ENCODE data around the gene AP1G2. TPM values are rescaled to one million over a fixed set of nuclear protein-coding genes. Genes with fewer than 3 reads are reported as not detected.
A peak's percentile ranks its signal among the peaks of the same experiment; 100 is the strongest.

Gene AP1G2, protein sequence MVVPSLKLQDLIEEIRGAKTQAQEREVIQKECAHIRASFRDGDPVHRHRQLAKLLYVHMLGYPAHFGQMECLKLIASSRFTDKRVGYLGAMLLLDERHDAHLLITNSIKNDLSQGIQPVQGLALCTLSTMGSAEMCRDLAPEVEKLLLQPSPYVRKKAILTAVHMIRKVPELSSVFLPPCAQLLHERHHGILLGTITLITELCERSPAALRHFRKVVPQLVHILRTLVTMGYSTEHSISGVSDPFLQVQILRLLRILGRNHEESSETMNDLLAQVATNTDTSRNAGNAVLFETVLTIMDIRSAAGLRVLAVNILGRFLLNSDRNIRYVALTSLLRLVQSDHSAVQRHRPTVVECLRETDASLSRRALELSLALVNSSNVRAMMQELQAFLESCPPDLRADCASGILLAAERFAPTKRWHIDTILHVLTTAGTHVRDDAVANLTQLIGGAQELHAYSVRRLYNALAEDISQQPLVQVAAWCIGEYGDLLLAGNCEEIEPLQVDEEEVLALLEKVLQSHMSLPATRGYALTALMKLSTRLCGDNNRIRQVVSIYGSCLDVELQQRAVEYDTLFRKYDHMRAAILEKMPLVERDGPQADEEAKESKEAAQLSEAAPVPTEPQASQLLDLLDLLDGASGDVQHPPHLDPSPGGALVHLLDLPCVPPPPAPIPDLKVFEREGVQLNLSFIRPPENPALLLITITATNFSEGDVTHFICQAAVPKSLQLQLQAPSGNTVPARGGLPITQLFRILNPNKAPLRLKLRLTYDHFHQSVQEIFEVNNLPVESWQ
- polyA plus RNA-seq: 166 TPM
- long read RNA-seq, donor 1, partial matches to known transcripts: 0 of 2 reads
- long read RNA-seq, donor 1, other reads (novel, unspliced or antisense): 0 of 2 reads
- long read RNA-seq, donor 2, partial matches to known transcripts: 29 of 39 reads
- long read RNA-seq, donor 2, other reads (novel, unspliced or antisense): 0 of 39 reads
- long read RNA-seq, donor 3: 0 reads
- long read RNA-seq, donor 4: 0 reads
- long read RNA-seq, donor 5, partial matches to known transcripts: 7 of 11 reads
- long read RNA-seq, donor 5, other reads (novel, unspliced or antisense): 0 of 11 reads
- long read RNA-seq, donor 6, partial matches to known transcripts: 0 of 13 reads
- long read RNA-seq, donor 6, other reads (novel, unspliced or antisense): 0 of 13 reads
- long read RNA-seq, donor 7, partial matches to known transcripts: 0 of 2 reads
- long read RNA-seq, donor 7, other reads (novel, unspliced or antisense): 0 of 2 reads
- long read RNA-seq, donor 8, transcript AP1G2-232 (3 exons, 459 nt): major isoform, 6 of 30 reads
- long read RNA-seq, donor 8, transcript AP1G2-214 (2 exons, 658 nt): minor isoform, 5 of 30 reads
- long read RNA-seq, donor 8, partial matches to known transcripts: 12 of 30 reads
- long read RNA-seq, donor 8, other reads (novel, unspliced or antisense): 0 of 30 reads
- long read RNA-seq, donor 9, transcript AP1G2-232 (3 exons, 459 nt): major isoform, 6 of 23 reads
- long read RNA-seq, donor 9, transcript AP1G2-214 (2 exons, 658 nt): major isoform, 6 of 23 reads
- long read RNA-seq, donor 9, partial matches to known transcripts: 6 of 23 reads
- long read RNA-seq, donor 9, other reads (novel, unspliced or antisense): 0 of 23 reads
- long read RNA-seq, donor 10, partial matches to known transcripts: 0 of 17 reads
- long read RNA-seq, donor 10, other reads (novel, unspliced or antisense): 0 of 17 reads
- long read RNA-seq, donor 11, partial matches to known transcripts: 0 of 5 reads
- long read RNA-seq, donor 11, other reads (novel, unspliced or antisense): 0 of 5 reads

DNA sequence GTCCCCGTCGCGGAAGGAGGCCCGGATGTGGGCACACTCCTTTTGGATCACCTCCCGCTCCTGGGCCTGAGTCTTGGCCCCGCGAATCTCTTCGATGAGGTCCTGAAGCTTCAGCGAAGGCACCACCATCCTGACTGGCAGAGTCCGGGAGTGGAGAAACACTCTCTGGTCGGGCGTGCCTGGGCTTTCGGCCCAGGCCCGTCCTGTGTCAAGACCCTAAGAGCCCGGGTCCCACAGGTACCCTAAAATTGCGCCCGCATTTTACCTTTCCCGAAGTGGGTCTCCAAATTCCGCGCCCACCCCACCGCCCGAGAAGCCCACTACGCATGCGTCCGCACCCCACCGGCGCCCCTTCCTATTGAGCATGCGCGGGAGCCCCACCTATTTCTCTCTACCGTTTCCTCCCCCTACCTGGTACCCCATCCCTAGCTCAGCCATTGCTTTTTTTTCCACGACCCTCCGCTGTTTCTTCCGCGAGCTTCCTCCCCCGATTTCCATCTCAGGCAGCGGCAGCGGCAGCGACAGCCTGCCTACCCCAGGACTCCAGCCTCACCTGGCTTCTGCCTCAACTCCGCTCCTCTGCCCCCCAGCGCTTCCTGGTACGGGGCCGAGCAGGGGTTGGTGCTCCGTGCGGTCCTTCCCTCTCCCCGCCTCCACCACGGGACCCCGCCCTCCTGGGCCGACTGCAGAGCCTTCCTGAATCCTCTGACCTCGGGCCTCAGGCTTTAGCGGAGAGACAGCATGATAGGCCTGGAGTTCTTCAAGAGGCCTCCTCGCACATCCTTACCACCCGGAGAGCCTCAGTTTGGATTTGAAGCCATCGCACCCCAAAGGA lies at the start of gene AP1G2:
Gene AP1G2 (minus strand): TSS at position 606 of the 835 bp plus-strand sequence. CDS start 477 bp downstream, at position 129.
- H3K4me3 ChIP-seq (ENCODE audit: low read length): peak within 1 kb of the TSS; percentile 80
- peak; percentile 92 to 97 for DNase-seq
- no peaks in the 10 kb centered on the region for H3K9me3 ChIP-seq (ENCODE audit: control insufficient read depth, low read depth, low read length)
- peaks cover 8% of the 10 kb centered on the region for H3K27me3 ChIP-seq (ENCODE audit: control insufficient read depth, insufficient read depth, low read length)
- H3K27ac ChIP-seq (ENCODE audit: low read length): peak within 1 kb of the TSS; percentile 87
- no CpG with 5 or more reads among the region's 53 CpGs for WGBS (ENCODE audit: insufficient coverage, low lambda C conversion rate)
- H3K4me1 ChIP-seq (ENCODE audit: control insufficient read depth, insufficient read depth, low read length): peaks cover 23% of the 10 kb centered on the region
- peaks cover 39% of the 10 kb centered on the region for H3K36me3 ChIP-seq (ENCODE audit: control insufficient read depth, insufficient read depth, low read length)

DNA sequence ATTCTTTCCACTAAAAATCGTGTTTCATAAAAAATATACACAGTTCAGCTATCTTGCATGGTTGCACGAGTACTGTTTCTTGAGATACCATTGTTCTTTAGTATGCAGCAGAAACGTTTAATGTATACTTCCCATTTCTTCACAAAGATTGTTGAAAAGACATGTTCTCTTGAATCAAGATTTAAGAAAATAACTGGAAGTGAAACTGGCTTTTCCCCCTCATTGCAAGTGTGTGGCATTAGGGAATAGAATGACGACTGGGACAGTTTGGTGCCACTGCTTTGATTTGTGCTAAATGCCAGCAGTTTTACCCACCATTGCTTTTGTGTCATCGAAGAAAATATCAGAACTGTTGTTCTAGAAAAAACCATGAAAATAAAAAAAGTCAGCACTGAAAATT lies 48.3 kb upstream of the AP1G2 start:
- peaks cover 53% of the 10 kb centered on the region for H3K4me1 ChIP-seq (ENCODE audit: control insufficient read depth, insufficient read depth, low read length)
- no peak overlapping the region for H3K27ac ChIP-seq (ENCODE audit: low read length)
- no peaks in the 10 kb centered on the region for H3K27me3 ChIP-seq (ENCODE audit: control insufficient read depth, insufficient read depth, low read length)
- no peaks in the 10 kb centered on the region for H3K9me3 ChIP-seq (ENCODE audit: control insufficient read depth, low read depth, low read length)
- H3K36me3 ChIP-seq (ENCODE audit: control insufficient read depth, insufficient read depth, low read length): no peaks in the 10 kb centered on the region
- H3K4me3 ChIP-seq (ENCODE audit: low read length): no peak overlapping the region
- no peak for DNase-seq
- WGBS (ENCODE audit: insufficient coverage, low lambda C conversion rate): 88% methylated on average over 2 of the region's 5 CpGs

DNA sequence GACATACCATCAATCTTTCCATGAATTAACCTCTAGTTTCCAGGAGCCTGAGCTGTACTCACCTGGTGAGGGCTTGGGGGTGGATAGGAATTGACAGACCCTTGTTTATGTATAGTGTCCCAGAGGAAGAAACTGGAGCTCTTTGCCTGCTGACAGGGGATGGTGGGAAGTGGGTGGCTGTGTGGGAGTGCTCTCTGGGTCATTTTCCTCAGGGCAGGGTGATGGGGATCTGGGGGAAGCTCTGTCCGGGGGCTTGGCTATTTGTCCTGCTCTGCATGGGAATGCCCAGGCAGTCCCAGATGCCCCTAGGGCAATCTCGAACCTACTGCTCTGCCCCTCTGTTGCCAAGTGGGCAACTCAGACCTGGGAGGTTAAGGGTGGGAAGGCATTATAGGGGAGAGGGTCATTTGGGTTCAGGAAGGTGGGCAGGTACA lies 46.8 kb upstream of the AP1G2 start:
- H3K27ac ChIP-seq (ENCODE audit: low read length): peak overlapping the region; percentile 66
- DNase-seq: no peak
- no peaks in the 10 kb centered on the region for H3K27me3 ChIP-seq (ENCODE audit: control insufficient read depth, insufficient read depth, low read length)
- no CpG with 5 or more reads among the region's 2 CpGs for WGBS (ENCODE audit: insufficient coverage, low lambda C conversion rate)
- H3K4me3 ChIP-seq (ENCODE audit: low read length): no peak overlapping the region
- peaks cover 67% of the 10 kb centered on the region for H3K4me1 ChIP-seq (ENCODE audit: control insufficient read depth, insufficient read depth, low read length)
- H3K36me3 ChIP-seq (ENCODE audit: control insufficient read depth, insufficient read depth, low read length): no peaks in the 10 kb centered on the region
- H3K9me3 ChIP-seq (ENCODE audit: control insufficient read depth, low read depth, low read length): no peaks in the 10 kb centered on the region

DNA sequence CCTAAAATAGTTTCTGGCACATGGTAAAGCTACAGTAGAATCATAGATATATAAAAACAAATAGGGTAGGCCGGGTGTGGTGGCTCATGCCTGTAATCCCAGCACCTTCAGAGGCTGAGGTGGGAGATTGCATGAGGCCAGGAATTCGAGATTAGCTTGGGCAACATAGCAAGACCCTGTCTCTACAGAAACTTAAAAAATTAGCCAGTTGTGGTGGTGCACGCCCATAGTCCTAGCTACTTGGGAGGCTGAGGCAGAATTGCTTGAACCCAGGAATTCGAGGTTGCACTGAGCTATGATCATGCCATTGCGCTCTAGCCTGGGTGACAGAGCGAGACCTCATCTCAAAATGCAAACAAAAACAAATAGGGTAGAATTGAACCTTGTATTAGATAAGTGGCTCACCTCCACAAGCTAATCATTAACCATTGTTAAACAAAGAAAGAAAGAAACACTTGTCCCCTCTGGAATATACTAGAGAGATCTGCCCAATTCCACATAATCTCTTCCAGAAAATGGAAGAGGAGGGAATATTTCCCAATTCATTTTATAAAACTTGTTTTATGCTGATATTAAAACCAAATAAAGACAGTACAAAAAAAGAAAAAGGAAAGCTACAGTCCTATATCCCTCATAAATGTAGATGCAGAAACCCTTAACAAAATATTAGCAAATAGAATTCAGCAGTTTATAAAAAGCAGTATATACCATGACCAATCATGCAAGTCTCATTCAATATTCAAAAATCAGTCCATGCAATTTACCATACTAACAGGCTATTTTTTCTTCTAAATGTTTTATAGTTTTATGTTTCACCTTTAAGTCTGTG lies 45.9 kb upstream of the AP1G2 start:
- no peak overlapping the region for H3K4me3 ChIP-seq (ENCODE audit: low read length)
- peak overlapping the region; percentile 66 for H3K27ac ChIP-seq (ENCODE audit: low read length)
- H3K9me3 ChIP-seq (ENCODE audit: control insufficient read depth, low read depth, low read length): no peaks in the 10 kb centered on the region
- no peaks in the 10 kb centered on the region for H3K27me3 ChIP-seq (ENCODE audit: control insufficient read depth, insufficient read depth, low read length)
- no peaks in the 10 kb centered on the region for H3K36me3 ChIP-seq (ENCODE audit: control insufficient read depth, insufficient read depth, low read length)
- DNase-seq: peak in 1 of 2 donors; percentile 79
- WGBS (ENCODE audit: insufficient coverage, low lambda C conversion rate): 20% methylated on average over 1 of the region's 6 CpGs
- H3K4me1 ChIP-seq (ENCODE audit: control insufficient read depth, insufficient read depth, low read length): peaks cover 64% of the 10 kb centered on the region

DNA sequence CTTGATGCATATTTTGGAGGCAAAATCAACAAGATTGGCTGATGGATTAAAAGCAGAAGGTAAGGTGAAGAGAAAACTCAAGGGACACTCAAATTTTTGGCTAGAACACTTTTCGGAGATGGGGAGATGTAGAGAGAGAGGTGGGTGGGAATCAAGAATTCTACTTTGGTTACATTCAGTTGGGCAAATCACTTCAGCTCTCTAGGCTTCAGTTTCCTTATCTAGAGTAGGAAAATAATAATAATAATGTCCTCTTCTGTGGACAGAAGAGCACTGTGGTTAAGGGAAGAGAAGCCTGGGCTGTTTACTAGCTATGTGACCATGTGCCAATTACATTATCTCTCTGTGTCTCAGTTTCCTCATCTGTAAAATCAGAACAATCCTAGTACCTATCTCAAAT lies 45.2 kb upstream of the AP1G2 start:
- Histone ChIP-seq H3K36me3 (ENCODE audit: control insufficient read depth, insufficient read depth, low read length) (no peaks in the 10 kb centered on the region), H3K27ac (ENCODE audit: low read length) (no peak overlapping the region), H3K4me3 (ENCODE audit: low read length) (no peak overlapping the region), H3K9me3 (ENCODE audit: control insufficient read depth, low read depth, low read length) (no peaks in the 10 kb centered on the region), H3K4me1 (ENCODE audit: control insufficient read depth, insufficient read depth, low read length) (peaks cover 60% of the 10 kb centered on the region), H3K27me3 (ENCODE audit: control insufficient read depth, insufficient read depth, low read length) (no peaks in the 10 kb centered on the region)
- no peak for DNase-seq
- 100% methylated on average over 1 of the region's 1 CpG for WGBS (ENCODE audit: insufficient coverage, low lambda C conversion rate)

DNA sequence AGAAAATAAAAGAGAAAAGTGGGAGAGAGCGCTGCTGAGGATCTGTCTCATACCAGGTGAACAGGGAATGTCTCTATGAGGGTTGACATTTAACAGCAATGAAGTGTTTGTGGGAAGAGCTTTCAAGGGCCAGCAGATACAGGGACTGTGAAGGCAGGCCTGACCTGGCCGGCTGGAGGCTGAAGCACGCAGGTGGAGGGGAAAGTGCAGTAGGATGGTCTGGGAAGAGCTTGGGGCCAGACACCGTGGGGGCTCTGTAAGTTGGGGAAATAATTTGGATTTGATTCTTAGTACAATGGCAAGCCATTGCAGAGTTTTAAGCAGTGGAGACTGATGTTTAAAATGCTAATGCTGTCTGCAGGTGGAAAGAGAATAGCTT lies 44.8 kb upstream of the AP1G2 start:
- peaks cover 56% of the 10 kb centered on the region for H3K4me1 ChIP-seq (ENCODE audit: control insufficient read depth, insufficient read depth, low read length)
- no peak for DNase-seq
- no CpG with 5 or more reads among the region's 4 CpGs for WGBS (ENCODE audit: insufficient coverage, low lambda C conversion rate)
- no peak overlapping the region for H3K4me3 ChIP-seq (ENCODE audit: low read length)
- H3K9me3 ChIP-seq (ENCODE audit: control insufficient read depth, low read depth, low read length): no peaks in the 10 kb centered on the region
- H3K36me3 ChIP-seq (ENCODE audit: control insufficient read depth, insufficient read depth, low read length): no peaks in the 10 kb centered on the region
- H3K27me3 ChIP-seq (ENCODE audit: control insufficient read depth, insufficient read depth, low read length): no peaks in the 10 kb centered on the region
- no peak overlapping the region for H3K27ac ChIP-seq (ENCODE audit: low read length)

DNA sequence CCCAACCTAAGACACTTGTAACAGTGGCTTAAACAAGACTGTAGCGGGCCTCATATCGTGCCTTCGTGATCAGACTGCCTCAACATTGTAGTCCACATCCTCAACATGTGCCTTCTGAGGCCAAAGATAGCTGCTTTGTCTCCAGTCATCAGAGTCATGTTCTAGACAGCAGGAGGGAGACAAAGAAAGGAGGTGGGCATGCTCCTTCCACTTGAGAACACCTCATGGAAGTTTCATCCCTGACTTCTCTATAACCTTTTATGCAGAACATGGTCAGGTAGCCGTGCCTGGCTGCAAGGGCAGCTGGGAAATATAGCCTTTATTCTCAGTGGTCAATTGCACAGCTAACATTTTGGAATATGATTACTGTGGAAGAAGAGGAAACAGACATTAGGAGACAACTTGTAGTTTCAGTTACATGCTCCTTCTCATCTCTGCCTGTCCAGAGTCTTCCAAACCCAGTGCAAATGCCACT lies 43.3 kb upstream of the AP1G2 start:
- WGBS (ENCODE audit: insufficient coverage, low lambda C conversion rate): no CpG with 5 or more reads among the region's 4 CpGs
- Histone ChIP-seq H3K27ac (ENCODE audit: low read length) (peak overlapping the region; percentile 35), H3K36me3 (ENCODE audit: control insufficient read depth, insufficient read depth, low read length) (no peaks in the 10 kb centered on the region), H3K4me3 (ENCODE audit: low read length) (no peak overlapping the region), H3K27me3 (ENCODE audit: control insufficient read depth, insufficient read depth, low read length) (no peaks in the 10 kb centered on the region), H3K4me1 (ENCODE audit: control insufficient read depth, insufficient read depth, low read length) (peaks cover 55% of the 10 kb centered on the region), H3K9me3 (ENCODE audit: control insufficient read depth, low read depth, low read length) (no peaks in the 10 kb centered on the region)
- DNase-seq: no peak

DNA sequence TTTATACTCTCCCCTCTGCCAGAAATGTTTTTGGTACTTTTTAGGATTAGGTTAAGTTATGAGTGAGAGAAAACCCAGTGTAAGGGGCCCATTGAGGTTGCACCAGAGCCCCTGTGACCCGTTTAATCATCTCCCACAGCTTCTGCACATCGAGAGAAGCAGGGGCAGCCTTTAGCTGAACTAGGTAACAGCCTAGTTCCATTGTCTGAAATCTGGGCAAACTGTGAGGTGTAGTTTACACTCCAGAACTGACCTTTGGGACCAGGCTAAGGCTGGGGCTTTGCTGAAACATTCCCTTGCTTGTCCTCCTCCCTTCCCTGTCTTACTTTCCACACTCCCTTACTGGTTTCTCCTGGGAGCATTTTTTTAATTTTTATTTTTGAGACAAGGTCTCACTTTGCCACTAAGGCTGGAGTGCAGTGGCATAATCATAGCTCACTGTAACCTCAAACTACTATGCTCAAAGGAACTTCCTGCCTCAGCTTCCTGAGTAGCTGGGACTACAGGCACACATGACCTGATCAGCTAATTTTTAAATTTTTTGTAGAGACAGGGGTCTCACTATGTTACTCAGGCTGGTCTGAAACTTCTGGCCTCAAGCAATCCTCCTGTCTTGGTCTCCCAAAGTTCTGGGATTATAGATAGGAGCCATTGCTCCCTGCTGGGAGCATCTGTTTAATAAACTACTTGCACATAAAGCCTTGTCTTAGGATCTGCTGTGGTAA lies 42.7 kb upstream of the AP1G2 start:
- Histone ChIP-seq H3K36me3 (ENCODE audit: control insufficient read depth, insufficient read depth, low read length) (no peaks in the 10 kb centered on the region), H3K27ac (ENCODE audit: low read length) (peak overlapping the region; percentile 26), H3K4me3 (ENCODE audit: low read length) (no peak overlapping the region), H3K27me3 (ENCODE audit: control insufficient read depth, insufficient read depth, low read length) (no peaks in the 10 kb centered on the region), H3K4me1 (ENCODE audit: control insufficient read depth, insufficient read depth, low read length) (peaks cover 55% of the 10 kb centered on the region), H3K9me3 (ENCODE audit: control insufficient read depth, low read depth, low read length) (no peaks in the 10 kb centered on the region)
- peak in 1 of 2 donors; percentile 20 for DNase-seq
- WGBS (ENCODE audit: insufficient coverage, low lambda C conversion rate): no CpG with 5 or more reads among the region's 2 CpGs

Measured in large intestine (tissue), 12 donors.